Stimulated activated CD8-positive, alpha-beta memory T cell treated with anti-CD3 and anti-CD28 coated beads, Interleukin-7, amount 100 ng/mL, for 1 hour (primary cell): ENCODE measurements around the gene MPDZ.

ENCODE experiments used
- DNase-seq, 2 donors: peaks; one replicate each; pipeline ENCODE4 v3.0.0-alpha.2; 2020; ENCODE audit warnings: low read depth in 2 of 2

MPDZ gene

GRCh38 chr9:13279284-13280141, at the start of gene MPDZ:
Gene MPDZ, minus strand, starts transcription at chr9:13279692. Its CDS starts 29,377 bp downstream, at chr9:13250315.
- no peak for DNase-seq

DNA sequence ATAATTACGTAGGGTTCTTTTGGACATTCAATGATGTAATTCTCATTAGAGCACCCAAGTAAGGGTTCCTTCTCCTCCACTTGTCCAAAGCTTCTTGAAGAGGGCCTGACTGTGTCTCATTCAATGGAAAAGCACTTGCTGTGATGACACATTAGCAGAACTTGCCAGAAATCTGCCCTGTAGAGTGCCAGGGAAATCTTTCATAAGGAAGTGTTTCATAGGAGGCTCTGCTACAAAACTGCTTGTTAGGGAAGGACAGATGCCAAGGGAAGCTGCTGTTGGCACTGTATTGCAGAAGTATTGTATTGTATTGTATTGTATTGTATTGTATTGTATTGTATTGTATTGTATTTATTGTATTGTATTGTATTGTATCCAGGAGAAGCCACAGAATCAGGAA, 45.5 kb upstream of the MPDZ start:
- DNase-seq = no peak

DNA sequence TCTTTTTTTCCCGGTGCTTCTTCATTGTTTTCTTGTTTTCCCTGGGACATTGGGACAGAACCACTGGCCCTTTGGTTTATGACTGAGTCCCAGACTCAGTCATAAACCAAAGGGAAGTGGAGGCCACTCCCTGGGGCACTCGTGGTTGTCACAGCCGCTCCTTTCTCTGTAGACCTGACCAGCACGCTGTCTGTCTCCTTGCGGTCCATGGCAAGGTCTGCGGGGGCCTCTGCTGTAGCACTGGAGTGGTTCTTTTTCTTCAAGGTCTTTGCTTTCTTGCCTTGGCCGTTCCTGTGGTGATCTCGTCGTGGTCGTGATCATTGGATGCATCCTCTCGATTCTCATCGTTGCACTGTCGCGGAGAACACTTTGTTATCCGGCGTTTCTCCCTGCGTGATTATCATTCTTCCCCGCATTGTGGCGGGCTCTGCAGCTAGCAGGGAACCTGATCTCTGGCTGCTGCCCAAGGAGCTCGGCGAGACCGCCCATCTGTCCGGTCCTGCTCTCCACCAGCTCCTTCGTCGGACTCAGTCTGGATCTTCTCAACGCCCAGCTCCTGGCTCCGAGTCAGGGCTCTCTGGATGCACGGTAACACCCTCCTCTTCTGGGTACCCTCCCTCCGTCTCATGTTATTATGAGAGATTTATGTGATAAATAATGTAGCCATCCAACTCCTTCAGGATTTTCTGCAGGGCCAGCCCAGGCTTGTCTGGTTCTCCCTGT, 43.5 kb upstream of the MPDZ start:
- DNase-seq = no peak

GRCh38 chr9:13318027-13318426, 38.5 kb upstream of the MPDZ start:
- DNase-seq = no peak

DNA sequence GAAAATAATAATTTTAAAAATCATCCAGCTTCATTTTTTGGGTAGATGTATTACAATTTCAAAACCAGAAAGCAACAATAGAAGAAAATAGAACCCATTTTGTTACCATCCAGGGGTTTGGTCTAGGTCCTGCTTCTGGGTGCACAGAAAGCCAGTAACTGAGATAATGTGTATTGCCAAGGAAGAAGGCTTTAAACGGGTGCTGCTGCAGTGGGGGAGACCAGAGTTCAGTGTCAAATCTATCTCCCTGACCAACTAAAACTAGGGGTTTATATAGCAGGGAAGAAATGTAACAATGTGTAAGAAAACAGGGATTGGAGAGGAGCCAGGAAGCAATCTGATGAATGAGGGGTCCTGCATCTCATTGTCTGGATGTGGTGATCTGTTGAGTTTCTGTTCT, 17.5 kb upstream of the MPDZ start:
- DNase-seq = no peak

GRCh38 chr9:13295556-13295955, 16.1 kb upstream of the MPDZ start:
- DNase-seq = no peak

DNA sequence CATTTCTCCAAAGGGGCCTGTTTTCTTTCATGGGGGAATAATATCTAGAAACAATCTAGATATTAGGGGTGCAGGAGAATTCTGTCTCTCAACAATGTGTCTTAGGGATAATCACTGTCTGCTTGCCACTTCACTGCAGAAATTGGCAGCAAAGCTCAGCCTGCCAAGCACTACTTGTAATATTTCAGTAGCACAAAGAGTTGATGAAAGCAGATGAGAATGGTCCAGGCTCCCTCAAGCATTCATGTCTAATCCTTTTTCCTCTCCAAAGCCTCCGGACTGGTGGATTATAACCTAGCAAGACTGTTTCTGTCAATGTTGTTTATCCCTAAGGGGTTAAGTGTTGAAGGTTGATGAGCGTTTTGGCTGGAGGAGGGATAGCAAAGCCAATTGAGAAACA, 13.3 kb upstream of the MPDZ start:
- no peak for DNase-seq

- no peak for DNase-seq
Measured at GRCh38 chr9:13292158-13292557, 12.7 kb upstream of the MPDZ start.

- DNase-seq = no peak
Measured at GRCh38 chr9:13291718-13292117, 12.2 kb upstream of the MPDZ start.

DNA sequence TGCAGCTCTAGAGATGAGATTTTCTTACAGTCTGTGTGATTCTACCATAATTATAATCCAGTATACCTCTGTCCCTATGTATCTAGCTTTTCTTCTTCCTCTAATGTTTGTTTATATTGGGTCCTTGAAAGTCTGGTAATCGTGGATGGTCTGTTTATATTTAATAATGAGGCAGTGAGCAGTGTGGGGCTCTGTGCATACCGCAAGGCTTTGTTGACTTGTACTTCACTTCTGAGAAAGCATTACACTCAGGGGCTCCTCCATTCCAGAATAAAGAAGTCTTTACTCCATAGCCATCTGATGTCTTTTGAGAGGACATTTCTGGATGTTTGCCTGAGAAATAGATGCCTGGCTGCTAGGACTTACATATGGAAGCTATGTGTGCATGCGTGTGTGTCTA, 4.5 kb upstream of the MPDZ start:
- DNase-seq = no peak

DNA sequence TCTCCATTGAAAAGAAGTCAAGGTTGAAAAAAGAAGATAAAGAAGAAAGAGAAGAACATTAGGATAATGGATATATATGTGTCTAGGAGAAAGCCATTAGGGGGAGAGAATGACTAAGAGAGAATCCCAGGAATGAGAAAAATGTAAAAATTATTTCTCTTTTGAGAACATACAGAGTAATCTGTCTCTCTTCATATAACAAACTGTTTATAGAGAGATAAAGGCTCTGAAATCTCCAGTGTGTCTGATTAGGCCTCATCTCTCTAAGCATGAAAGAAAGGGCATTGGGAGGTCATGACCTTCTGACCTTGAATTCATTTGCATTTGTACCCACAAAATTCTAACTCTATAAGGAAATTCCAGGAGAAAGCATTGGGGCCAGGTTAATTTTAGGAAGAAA, 3.5 kb upstream of the MPDZ start:
- no peak for DNase-seq

DNA sequence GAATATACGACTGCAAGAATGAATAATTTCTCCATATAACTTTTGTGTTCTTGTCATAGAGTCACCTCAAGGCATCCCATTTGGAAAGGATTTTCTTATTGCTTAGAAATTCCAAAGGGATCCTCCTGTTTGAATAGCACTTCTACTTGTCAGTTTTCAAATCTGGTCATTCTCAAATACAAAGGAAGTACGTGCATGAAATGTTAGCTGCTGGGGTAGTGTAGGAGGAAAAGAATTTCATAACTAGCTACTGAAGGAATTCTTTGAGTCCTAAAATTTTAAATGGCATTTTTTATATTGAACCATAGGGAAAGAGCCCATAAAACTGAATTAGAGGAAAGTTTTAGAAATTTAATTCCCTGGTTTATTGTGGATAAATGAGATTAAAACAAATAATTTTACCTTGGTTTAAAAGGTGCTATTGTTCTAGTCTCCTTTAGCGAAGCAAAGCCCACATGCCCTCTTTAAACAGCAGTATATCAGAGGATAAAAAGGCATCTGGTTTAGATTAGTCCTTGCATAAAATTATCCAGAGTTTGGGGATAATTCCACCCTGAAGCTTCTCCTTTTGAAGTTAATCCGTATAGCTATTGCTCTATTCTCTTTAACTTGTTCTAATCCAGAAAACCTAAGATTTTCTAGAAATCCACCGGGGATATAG, 2.0 kb upstream of the MPDZ start:
- no peak for DNase-seq

DNA sequence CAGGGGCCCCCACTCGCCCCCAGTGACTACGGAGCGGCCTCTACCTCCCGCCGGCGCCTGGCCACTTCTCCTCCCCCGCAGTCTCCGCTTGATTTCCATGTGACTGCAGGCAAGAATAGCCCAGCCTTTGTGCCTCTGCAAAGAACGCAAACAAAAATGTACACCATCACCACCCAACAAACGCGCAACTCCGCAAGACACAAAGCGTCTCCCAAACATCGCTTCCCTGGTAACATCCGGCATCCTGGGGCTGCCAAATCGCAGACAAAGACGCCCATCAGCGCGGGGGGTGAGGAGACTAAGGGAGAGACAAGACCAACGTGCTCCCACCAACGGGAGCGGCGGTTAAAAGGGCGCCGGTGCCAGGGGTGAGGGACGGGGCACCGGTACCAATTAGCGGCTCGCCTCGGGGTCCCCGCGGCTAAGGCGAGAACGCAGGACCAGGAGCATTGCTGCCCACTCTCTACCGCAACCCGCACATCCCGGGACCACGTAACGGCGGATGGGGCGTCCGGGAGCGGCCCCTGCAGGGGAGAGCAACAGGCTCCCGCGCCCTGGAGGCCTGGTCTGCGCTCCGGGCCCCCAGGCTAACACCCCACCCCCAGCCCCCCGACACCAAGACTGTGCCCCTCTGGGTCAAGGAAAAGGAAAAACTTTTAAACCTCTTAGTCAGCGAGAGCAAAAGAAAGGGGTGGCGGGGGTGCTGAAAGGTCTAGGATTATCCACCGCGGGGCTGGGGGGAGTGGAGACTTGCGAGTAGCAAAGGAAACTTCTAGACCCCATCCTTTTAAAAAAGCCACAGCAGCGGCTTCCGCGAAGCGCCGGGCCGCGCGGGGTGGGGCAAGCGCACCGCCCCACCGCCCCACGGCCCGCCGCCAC, 885 bp downstream of the MPDZ start:
- DNase-seq = no peak

GRCh38 chr9:13278023-13278367, 1.5 kb downstream of the MPDZ start:
- DNase-seq = no peak

GRCh38 chr9:13274886-13275641, 4.4 kb downstream of the MPDZ start:
- DNase-seq = no peak

DNA sequence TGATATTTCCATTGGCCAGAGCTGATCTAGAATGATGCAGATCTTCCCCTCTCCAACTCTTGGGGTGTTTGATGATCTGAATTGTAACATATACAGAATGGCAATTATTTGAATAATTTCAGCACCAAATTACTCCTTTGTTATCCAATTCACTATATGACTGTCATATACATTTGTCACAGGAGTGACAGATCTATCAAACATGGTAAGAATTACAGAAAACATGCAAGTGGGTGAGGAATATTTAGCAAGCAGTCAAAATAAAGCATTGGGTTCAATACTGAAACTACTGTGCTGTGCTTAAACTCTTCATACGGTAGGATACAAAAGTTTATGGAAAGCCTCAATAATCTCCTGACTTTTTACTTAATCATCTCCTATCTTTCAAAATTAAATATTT, 8.8 kb downstream of the MPDZ start:
- DNase-seq = no peak

DNA sequence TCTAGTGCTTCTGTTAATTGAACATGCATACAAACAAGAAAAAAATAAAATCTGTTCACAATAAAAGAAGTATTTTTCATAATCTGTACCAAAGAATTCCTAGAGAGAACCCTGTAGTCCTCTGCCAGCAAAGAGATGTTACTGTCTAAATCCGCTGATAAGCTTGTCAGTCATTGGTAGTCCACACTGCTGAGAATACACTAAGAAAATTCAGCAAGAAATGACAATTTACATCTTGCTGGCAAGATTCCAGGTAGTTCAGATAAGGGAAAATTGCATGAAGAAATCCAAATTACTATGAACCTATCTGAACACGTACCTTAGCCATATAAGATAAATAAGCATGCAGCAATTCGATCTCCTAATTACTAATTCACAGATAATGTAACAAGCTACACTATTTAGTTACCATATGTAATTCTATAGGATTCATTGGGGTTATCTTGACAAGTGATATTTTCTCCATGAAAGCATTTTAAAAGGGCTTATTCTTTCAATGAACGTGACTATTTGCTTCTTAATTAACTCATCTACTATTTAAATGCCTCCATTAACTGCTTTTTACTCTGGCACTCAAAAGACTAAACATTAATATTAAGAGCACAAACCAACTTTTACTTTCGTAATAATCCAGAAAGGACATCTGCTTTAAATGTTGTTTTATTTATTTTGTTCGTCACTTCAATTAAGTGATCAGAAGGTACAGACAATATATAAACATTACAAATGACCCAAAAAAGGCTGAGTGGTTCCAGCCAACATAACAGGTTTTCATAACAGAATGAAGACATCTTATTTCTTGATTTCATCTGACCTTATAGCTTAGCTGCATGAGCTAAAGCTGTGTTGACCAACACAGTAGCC, 9.7 kb downstream of the MPDZ start:
- DNase-seq = no peak

GRCh38 chr9:13268469-13268868, 11.0 kb downstream of the MPDZ start:
- no peak for DNase-seq

DNA sequence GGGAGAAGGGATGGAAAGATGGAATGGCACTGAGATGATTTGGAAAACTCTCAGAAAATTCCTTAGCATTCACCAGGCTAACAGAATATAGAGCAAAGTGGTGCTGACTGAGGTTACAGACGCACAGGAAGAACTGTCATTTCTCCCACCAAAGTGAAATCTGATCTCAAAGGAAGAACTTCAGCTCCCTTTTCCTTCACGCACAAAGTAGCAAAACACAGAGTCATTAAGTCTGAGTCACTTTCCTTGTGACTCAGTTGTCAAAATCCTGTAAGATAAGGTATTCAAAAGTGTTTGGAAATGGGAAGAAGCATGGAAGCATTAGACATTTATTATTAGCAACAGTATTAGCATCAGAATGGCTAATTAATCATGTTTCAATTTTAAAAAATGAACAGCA, 11.7 kb downstream of the MPDZ start:
- no peak for DNase-seq

DNA sequence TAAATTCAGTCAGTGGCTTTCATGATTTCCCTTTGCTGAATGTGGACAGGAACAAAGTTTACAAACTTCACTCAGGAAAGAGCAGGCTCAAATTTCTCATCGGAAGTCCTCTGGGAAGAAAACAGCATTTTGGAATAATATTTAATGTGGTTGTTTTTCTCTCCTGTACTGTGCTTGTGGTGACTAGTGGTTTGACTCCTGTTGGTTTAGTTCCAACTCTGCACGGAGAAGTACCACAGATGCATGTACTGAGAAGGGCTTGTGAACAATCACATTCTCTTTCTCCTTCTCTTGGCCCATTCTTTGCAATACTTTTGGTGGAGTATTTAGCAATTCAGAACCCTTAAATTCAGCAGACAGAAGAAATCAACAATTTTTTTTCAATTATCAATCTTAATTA, 13.3 kb downstream of the MPDZ start:
- DNase-seq = no peak
